Parathyroid adenoma (tissue), 2 donors: ENCODE measurements around the gene RPGR.

Experiments
- H2AFZ ChIP-seq: fragments of 300-600 bp; sonication (generic); one replicate; pipeline ENCODE4 v1.7.0; 2017; ENCODE audit warnings: antibody characterized with exemption, mild to moderate bottlenecking
- H3K27ac ChIP-seq: fragments of 300-600 bp; sonication (generic); one replicate; pipeline ENCODE4 v1.7.0; 2017
- H3K27me3 ChIP-seq: fragments of 300-600 bp; sonication (generic); one replicate; pipeline ENCODE4 v1.7.0; 2017; ENCODE audit warnings: low read length; ENCODE audit not compliant: control insufficient read depth, insufficient read depth
- H3K36me3 ChIP-seq: fragments of 300-600 bp; sonication (generic); one replicate; pipeline ENCODE4 v1.7.0; 2017; ENCODE audit warnings: low read length; ENCODE audit not compliant: control insufficient read depth, insufficient read depth
- H3K4me1 ChIP-seq: fragments of 300-600 bp; sonication (generic); one replicate; pipeline ENCODE4 v1.7.0; 2017; ENCODE audit warnings: control low read depth
- H3K4me2 ChIP-seq: fragments of 300-600 bp; sonication (generic); one replicate; pipeline ENCODE4 v1.7.0; 2017; ENCODE audit warnings: low read length
- H3K4me3 ChIP-seq: fragments of 300-600 bp; sonication (generic); one replicate; pipeline ENCODE4 v1.7.0; 2017; ENCODE audit warnings: low read depth, low read length
- H3K79me2 ChIP-seq: fragments of 300-600 bp; sonication (generic); one replicate; pipeline ENCODE4 v1.7.0; 2017; ENCODE audit warnings: control low read depth
- H3K9ac ChIP-seq: fragments of 300-600 bp; sonication (generic); one replicate; pipeline ENCODE4 v1.7.0; 2017; ENCODE audit warnings: mild to moderate bottlenecking
- H3K9me3 ChIP-seq: fragments of 300-600 bp; sonication (generic); one replicate; pipeline ENCODE4 v1.7.0; 2017; ENCODE audit warnings: low read length; ENCODE audit not compliant: control insufficient read depth
- TF ChIP-seq, protein P1 (sequence below): fragments of 300-600 bp; sonication (generic); IDR thresholded peaks from one replicate; pipeline ENCODE4 v1.7.0; 2017; ENCODE audit warnings: antibody characterized with exemption, mild to moderate bottlenecking
- donor health status: primary hyperparathyroidism.

RPGR gene, protein sequence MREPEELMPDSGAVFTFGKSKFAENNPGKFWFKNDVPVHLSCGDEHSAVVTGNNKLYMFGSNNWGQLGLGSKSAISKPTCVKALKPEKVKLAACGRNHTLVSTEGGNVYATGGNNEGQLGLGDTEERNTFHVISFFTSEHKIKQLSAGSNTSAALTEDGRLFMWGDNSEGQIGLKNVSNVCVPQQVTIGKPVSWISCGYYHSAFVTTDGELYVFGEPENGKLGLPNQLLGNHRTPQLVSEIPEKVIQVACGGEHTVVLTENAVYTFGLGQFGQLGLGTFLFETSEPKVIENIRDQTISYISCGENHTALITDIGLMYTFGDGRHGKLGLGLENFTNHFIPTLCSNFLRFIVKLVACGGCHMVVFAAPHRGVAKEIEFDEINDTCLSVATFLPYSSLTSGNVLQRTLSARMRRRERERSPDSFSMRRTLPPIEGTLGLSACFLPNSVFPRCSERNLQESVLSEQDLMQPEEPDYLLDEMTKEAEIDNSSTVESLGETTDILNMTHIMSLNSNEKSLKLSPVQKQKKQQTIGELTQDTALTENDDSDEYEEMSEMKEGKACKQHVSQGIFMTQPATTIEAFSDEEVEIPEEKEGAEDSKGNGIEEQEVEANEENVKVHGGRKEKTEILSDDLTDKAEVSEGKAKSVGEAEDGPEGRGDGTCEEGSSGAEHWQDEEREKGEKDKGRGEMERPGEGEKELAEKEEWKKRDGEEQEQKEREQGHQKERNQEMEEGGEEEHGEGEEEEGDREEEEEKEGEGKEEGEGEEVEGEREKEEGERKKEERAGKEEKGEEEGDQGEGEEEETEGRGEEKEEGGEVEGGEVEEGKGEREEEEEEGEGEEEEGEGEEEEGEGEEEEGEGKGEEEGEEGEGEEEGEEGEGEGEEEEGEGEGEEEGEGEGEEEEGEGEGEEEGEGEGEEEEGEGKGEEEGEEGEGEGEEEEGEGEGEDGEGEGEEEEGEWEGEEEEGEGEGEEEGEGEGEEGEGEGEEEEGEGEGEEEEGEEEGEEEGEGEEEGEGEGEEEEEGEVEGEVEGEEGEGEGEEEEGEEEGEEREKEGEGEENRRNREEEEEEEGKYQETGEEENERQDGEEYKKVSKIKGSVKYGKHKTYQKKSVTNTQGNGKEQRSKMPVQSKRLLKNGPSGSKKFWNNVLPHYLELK

DNA sequence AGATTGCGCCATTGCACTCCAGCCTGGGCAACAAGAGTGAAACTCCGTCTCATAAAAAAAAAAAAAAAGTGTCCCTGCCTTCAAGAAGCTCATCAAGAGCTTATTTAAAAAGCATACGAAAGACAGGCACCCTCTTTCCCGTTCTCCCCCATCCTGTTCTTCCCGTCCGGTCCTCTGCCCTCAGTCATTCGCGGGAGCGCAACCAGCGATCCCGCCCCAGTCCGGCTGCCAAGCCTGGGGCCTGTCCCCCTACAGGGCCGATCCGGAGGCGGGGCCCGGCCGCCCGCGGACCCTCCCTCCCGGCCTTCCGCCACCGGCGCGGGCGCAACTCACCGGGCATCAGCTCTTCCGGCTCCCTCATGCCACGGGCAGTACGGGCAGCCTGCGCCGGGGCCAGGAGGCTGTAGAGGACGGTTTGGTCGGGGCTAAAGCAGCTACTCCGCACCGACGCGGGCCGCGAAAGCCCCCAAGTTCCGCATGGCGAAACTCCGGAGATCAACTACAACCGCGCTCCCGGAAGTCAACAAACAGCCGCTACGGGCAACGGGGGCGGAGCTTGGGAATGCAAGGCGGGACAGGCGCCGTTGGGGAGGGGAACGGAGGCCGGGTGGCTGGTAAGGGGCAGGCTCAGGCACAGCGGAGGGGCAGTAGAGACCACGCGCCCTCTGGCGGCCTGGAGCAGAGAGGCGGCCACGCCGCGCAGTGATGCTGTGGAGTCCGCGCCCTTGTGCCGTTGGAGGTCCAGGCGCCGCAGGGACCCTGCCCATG, at the start of gene RPGR:
Gene RPGR, minus strand, starts transcription at position 503 of the 768 bp plus-strand sequence. Its CDS starts 142 bp downstream, at position 361.
- TF ChIP-seq, protein P1, sequence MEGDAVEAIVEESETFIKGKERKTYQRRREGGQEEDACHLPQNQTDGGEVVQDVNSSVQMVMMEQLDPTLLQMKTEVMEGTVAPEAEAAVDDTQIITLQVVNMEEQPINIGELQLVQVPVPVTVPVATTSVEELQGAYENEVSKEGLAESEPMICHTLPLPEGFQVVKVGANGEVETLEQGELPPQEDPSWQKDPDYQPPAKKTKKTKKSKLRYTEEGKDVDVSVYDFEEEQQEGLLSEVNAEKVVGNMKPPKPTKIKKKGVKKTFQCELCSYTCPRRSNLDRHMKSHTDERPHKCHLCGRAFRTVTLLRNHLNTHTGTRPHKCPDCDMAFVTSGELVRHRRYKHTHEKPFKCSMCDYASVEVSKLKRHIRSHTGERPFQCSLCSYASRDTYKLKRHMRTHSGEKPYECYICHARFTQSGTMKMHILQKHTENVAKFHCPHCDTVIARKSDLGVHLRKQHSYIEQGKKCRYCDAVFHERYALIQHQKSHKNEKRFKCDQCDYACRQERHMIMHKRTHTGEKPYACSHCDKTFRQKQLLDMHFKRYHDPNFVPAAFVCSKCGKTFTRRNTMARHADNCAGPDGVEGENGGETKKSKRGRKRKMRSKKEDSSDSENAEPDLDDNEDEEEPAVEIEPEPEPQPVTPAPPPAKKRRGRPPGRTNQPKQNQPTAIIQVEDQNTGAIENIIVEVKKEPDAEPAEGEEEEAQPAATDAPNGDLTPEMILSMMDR: peak; percentile 77
- peak within 1 kb of the TSS; percentile 6 for H3K9ac ChIP-seq
- H3K4me2 ChIP-seq: peak within 1 kb of the TSS; percentile 55
- no peaks in the 10 kb centered on the region for H3K9me3 ChIP-seq
- H3K27ac ChIP-seq: peak within 1 kb of the TSS; percentile 94
- H3K4me3 ChIP-seq: peak within 1 kb of the TSS; percentile 83
- no peaks in the 10 kb centered on the region for H3K27me3 ChIP-seq
- H3K36me3 ChIP-seq: no peaks in the 10 kb centered on the region
- peak within 1 kb of the TSS; percentile 86 for H2AFZ ChIP-seq
- no peaks in the 10 kb centered on the region for H3K79me2 ChIP-seq
- peaks cover 2% of the 10 kb centered on the region for H3K4me1 ChIP-seq

DNA sequence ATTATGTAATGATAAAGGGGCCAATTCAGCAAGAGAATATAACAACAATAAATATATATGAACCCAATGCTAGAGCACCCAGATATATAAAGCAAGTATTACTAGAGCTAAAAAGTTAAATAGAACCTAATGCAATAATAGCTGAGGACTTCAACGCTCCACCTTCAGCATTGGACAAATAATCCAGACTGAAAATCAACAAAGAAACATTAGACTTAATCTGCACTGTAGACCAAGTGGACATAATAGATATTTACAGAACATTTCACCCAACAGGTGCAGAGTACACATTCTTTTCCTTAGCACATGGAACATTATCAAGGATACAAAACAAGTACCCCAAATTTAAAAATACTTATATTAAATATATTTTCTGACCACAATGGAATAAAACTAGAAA, 49.4 kb upstream of the RPGR start:
- H3K4me1 ChIP-seq: no peaks in the 10 kb centered on the region
- no peak overlapping the region for H3K27ac ChIP-seq
- no peaks in the 10 kb centered on the region for H3K79me2 ChIP-seq
- no peaks in the 10 kb centered on the region for H3K9me3 ChIP-seq
- H3K36me3 ChIP-seq: no peaks in the 10 kb centered on the region
- TF ChIP-seq, protein P1: no peak
- H2AFZ ChIP-seq: no peak overlapping the region
- H3K9ac ChIP-seq: no peak overlapping the region
- H3K4me3 ChIP-seq: no peak overlapping the region
- no peak overlapping the region for H3K4me2 ChIP-seq
- no peaks in the 10 kb centered on the region for H3K27me3 ChIP-seq

DNA sequence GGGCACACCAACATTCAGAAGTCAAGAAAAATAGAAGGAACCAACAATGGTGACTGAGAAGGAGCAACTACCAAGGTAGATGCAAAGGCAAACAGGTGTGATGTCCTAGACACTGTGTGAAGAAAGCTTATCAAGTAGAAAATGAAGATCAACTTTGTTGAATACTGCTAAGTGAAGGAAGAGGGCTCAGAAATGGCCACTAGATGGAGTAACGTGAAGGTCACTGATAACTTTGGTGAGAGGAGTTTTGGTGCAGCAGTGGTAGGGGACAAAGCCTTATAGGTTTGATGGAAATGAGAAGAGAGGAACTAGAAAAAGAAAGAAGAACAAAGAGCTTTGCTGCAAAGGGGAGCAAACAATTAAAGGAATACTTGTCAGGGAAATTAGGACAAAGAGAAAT, 48.6 kb upstream of the RPGR start:
- no peaks in the 10 kb centered on the region for H3K9me3 ChIP-seq
- TF ChIP-seq, protein P1: no peak
- no peaks in the 10 kb centered on the region for H3K4me1 ChIP-seq
- no peak overlapping the region for H3K4me3 ChIP-seq
- no peaks in the 10 kb centered on the region for H3K79me2 ChIP-seq
- H3K27ac ChIP-seq: no peak overlapping the region
- no peak overlapping the region for H2AFZ ChIP-seq
- H3K36me3 ChIP-seq: no peaks in the 10 kb centered on the region
- no peaks in the 10 kb centered on the region for H3K27me3 ChIP-seq
- no peak overlapping the region for H3K9ac ChIP-seq
- H3K4me2 ChIP-seq: no peak overlapping the region

DNA sequence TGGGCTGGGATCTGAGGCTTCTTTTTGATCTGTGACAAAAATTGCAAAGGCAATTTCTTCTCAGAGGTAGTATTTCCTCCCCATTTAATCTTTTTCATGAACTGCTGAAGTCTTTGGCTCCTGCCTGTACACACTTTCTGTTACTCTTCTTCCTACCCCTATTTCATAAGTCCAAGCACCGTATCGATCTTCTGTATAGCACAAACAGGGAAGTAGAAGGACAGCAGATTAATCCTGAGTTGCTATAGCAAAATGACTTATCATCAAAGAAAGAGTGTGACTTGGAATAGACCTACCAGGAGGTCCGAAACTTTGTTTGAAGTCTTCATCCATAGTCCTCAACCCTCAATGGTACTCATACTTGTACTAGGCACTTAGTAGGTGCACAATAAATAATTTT, 47.1 kb upstream of the RPGR start:
- TF ChIP-seq, protein P1: no peak
- Histone ChIP-seq H3K36me3 (no peaks in the 10 kb centered on the region), H3K4me2 (no peak overlapping the region), H3K79me2 (no peaks in the 10 kb centered on the region), H2AFZ (no peak overlapping the region), H3K4me3 (no peak overlapping the region), H3K27ac (no peak overlapping the region), H3K9ac (no peak overlapping the region), H3K4me1 (no peaks in the 10 kb centered on the region), H3K27me3 (no peaks in the 10 kb centered on the region), H3K9me3 (no peaks in the 10 kb centered on the region)
